Stimulated activated CD8-positive, alpha-beta memory T cell treated with anti-CD3 and anti-CD28 coated beads, Interleukin-4, amount 100 ng/mL, for 24 hours (primary cell): ENCODE results near the gene SLC23A3.
A peak's percentile ranks its signal among the peaks of the same experiment; 100 is the strongest.
"Not testable (repeated sequence)": the region's sequence is repeated elsewhere in the genome, so short reads cannot be mapped to it uniquely, and the experiment has no call there.

Experiments used
- DNase-seq: peaks from one replicate; pipeline ENCODE4 v3.0.0-alpha.2; 2020; ENCODE audit warnings: low read depth

Gene SLC23A3

DNA sequence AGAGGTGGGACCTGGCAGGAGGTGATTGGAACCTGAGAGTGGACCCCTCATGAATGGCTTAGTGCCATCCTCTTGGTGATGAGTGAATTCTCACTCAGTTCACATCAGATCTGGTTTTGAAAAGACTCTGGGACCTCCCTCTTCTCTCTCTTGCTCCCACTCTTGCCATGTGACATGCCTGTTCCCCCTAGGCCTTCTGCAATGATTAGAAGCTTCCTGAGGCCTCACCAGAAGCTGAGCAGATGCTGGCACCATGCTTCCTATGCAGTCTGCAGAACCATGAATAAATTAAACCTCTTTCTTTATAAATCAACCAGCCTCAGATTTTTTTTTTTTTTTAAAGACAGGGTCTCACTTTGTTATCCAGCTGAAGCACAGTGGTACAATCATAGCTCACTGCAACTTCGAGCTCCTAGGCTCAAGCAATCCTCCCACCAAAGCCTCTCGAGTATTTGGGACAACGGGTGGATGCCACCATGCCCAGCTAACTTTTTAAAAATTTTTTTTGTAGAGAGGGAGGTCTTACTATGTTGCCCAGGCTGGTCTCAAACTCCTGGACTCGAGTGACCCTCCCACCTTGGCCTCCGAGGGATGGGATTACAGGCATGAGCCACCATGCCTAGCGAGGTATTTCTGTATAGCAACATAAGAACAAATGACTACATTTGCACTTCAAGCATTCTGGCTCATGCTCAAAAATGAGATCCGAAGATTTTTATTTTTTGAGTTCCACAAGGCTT is 34.8 kb upstream of the SLC23A3 start:
- DNase-seq: no peak

DNA sequence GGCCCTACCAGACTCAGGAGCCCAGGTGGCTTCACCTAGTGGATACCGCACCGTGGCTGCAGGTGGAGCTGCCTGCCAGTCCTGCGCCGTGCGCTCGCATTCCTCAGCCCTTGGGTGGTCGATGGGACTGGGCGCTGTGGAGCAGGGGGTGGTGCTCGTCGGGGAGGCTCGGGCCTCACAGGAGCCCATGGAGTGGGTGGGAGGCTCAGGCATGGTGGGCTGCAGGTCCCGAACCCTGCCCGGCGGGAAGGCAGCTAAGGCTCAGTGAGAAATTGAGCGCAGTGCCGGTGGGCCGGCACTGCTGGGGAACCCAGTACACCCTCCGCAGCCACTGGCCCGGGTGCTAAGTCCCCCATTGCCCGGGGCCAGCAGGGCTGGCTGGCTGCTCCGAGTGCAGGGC is 31.5 kb upstream of the SLC23A3 start:
- not testable (repeated sequence) for DNase-seq

DNA sequence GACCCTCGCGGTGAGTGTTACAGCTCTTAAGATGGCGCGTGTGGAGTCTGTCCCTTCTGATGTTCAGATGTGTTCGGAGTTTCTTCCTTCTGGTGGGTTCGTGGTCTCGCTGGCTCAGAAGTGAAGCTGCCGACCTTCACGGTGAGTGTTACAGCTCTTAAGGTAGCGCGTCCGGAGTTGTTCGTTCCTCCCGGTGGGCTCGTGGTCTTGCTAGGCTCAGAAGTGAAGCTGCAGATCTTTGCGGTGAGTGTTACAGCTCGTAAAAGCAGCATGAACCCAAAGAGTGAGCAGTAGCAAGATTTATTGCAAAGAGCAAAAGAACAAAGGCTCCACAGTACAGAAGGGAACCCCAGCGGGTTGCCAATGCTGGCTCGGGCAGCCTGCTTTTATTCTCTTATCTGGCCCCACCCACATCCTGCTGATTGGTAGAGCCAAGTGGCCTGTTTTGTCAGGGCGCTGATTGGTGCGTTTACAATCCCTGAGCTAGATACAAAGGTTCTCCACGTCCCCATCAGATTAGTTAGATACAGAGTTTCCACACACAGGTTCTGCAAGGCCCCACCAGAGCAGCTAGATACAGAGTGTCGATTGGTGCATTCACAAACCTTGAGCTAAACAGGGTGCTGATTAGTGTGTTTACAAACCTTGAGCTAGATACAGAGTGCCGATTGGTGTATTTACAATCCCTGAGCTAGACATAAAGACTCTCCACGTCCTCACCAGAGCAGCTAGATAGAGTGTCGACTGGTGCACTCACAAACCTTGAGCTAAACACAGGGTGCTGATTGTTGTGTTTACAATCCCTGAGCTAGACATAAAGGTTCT is 30.9 kb upstream of the SLC23A3 start:
- DNase-seq: not testable (repeated sequence)

DNA sequence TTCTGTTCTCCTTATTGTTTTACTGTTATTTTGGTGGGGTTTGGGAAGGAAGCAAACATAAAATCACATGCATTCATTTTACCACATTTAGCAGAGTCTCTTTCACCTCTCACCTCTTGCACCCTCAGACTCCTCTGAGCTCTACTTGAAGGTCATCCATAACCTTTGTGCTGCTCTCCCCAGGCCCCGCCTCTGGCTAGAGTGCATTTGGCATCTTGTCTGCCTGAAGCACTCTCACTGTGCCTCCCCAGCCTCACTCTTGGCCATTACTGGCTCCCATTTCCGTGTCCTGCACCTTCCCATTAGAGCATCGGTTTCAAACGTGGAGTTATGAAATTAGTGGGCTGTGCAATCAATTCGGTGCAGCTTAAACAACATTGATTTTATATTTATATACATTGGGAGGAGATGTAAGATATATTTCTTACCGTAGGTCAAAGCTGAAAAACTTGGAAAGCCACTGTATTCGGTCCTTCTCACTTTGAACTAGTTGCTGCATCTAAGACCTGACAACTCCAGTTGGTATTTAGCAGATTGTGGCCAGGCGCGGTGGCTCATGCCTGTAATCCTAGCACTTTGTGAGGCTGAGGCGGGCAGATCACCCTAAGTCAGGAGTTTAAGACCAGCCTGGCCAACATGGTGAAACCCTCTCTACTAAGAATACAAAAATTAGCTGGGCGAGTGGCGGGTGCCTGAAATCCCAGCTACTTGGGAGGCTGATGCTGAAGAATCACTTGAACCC is 29.8 kb upstream of the SLC23A3 start:
- no peak for DNase-seq

DNA sequence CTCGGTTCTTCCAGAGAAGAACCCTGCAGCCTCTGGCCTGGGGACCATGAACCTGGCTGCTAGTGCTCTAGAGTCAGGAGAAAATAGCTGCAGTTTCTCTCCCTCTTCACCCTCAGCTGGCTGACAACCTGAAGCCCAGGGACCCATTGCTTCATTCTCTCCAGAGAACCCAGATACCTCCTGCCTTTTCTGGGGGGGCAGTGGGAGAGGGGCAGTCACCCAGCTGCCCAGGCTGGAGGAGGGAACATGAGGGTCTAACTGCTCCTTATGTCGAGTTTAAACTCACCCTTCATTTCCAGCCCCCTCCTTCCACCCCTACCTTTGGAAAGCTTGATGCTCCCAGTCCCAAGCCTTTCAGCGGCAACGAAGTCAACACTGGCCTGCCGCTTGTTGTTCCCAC is 29.1 kb upstream of the SLC23A3 start:
- DNase-seq: no peak

DNA sequence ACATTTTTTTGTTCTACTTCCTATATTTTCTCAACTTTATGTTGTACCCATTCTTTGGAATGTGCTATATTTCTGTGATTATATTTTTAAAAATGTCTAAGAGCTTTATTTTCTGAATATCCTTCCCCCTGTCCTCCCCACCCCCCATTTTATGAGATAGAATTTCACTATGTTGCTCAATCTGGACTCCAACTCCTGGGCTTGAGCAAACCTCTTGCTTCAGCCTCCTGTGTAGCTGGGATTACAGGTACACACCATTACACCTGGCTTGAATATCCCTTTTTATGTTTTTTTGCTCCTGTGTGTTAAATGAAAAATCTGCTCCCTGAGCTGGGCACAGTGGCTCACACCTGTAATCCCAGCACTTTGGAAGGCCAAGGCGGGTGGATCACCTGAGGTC is 27.6 kb upstream of the SLC23A3 start:
- no peak for DNase-seq

DNA sequence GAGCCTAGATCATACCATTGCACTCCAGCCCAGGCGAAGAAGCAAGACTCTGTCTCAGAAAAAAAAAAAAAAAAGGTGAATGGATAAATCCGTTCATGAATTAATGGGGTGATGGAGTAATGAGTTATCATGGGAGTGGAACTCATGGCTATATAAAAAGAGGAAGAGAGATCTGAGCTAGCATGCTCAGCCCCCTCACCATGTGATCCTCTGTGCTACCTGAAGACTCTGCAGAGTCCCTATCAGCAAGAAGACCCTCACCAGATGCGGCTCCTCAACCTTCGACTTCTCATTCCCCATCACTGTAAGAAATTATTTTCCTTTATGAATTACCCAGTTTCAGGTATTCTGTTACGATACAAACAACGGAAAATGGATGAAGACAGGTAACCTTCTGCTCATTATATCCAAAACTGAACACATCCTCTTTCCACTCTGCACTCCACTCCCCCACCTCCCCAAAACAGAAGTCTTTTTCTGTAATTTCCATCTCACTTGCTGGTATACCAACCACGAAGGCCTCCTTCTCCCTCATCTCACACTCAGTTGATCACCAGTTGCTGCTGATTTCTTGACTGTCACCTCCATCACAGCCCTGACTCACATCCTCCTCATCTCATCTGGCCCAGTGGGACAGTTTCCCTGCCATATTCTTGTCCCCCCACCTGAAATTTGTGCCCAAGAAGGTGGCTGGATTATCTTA is 17.1 kb upstream of the SLC23A3 start:
- no peak for DNase-seq

DNA sequence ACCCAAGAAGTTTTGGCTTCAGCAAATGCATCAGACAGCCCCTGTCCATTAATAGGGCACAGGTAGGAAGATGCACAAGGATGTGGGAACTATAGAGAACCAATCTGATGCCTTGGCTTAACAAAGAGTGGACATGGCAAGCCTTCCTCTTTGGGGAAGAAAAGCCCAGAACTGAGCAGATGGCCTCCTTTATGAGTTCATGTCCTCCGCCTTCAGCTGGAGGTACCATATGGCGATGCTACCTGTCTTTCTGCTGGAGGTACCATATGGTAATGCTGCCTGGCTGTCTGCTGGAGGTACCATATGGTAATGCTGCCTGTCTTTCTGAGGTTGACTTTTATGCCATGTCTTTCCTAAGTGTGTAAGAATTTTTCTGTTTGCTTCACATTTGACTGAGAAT is 14.3 kb upstream of the SLC23A3 start:
- DNase-seq: no peak

DNA sequence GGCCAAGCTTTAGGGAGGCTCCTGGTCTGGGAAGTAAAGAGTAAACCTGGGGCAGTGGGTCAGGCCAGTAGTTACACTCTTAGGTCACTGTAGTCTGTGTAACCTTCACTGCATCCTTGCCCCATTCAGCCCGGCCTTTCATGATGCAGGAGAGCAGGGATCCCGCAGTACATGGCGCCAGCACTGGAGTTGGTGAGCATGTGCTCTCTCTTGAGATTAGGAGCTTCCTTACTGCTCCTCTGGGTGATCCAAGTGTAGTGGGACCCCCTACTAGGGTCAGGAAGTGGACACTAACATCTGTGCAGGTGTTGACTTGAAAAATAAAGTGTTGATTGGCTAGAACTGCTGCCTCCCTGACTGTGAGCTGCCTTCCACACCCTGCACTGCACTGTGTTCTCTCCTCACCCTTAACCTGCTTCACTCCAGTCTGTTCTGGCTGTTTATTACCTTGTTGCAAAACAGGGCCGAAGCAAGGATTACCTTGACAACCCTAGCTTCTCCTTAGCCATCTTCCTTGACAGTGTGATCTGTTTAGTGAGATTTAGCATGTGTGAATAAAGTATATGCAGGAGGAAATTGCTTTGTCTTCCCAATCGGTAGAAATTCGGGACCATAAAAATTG is 13.4 kb upstream of the SLC23A3 start:
- DNase-seq: no peak

DNA sequence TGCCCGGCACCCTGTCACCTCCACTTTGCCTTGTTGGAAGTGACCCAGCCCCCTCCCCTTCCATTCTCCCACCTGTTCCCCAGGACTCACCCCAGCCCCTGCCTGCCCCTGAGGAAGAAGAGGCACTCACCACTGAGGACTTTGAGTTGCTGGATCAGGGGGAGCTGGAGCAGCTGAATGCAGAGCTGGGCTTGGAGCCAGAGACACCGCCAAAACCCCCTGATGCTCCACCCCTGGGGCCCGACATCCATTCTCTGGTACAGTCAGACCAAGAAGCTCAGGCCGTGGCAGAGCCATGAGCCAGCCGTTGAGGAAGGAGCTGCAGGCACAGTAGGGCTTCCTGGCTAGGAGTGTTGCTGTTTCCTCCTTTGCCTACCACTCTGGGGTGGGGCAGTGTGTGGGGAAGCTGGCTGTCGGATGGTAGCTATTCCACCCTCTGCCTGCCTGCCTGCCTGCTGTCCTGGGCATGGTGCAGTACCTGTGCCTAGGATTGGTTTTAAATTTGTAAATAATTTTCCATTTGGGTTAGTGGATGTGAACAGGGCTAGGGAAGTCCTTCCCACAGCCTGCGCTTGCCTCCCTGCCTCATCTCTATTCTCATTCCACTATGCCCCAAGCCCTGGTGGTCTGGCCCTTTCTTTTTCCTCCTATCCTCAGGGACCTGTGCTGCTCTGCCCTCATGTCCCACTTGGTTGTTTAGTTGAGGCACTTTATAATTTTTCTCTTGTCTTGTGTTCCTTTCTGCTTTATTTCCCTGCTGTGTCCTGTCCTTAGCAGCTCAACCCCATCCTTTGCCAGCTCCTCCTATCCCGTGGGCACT is 12.7 kb upstream of the SLC23A3 start:
- DNase-seq: no peak

DNA sequence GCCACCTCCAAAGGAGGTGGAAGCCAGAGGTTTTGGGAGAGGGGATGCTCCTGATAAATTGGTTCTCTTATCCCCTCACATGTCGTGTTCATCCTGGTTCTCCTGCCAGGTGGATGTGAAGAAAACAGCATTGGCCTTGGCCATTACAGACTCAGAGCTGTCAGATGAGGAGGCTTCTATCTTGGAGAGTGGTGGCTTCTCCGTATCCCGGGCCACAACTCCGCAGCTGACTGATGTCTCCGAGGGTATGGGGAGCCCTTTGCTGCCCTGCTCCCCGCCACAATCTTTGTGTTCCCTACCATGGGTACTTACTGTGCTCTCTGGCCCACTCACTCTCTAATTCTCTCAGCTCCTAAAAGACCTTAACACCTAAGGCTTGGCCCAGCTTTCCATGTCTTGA is 11.7 kb upstream of the SLC23A3 start:
- DNase-seq: no peak

DNA sequence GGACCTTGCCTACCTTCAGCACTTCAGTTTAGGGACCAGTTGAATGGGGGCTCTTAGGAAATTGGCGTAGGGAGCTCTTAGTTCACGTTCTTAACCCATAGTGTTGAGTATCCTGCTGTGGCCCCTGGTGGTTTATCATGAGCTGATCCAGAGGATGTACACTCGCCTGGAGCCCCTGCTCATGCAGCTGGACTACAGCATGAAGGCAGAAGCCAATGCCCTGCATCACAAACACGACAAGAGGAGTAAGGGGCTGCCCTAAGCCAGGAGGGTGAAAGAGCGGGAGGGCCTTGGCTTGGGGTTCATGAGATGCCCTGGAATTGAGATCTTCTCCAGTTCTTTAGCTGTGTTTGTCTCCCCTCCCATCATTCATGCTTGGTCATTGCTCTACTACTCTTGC is 11.1 kb upstream of the SLC23A3 start:
- DNase-seq: no peak

DNA sequence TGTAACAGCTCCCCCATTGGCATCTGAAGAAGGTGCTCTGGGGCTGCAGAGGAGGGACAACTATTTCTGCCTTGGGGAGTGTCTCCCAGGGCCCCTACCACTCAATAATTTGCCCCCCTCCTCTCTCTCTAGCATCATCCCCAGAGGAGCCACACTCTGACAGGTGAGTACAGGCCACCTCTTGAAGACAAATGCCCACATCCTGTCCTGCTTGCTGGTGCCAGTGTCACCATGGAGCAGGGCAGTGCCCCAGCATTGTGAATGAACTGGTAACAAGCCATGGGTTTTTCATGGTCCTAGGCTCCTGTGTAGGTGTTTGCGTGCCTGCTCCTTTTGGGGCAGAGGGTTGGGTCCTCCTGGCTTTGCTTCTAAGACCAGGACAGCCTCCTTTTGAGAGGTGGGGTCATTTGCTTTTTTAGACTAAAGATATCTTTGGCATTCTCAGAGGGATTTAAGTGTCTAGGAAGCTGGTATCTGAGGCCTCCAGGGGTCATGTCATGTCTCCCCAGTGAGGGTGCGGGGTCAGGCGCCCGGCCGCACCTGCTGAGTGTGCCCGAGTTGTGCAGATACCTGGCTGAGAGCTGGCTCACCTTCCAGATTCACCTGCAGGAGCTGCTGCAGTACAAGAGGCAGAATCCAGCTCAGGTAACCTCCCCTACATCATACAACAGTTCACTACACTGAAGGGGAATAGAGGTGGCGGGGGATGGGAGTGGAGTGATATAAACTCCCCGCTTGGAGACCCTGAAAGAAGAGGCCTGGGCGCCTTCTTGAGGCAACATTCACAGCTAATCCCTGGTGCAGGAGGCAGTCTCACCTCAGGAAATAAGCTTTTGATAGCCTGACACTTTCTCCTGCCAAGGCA is 10.0 kb upstream of the SLC23A3 start:
- no peak for DNase-seq

DNA sequence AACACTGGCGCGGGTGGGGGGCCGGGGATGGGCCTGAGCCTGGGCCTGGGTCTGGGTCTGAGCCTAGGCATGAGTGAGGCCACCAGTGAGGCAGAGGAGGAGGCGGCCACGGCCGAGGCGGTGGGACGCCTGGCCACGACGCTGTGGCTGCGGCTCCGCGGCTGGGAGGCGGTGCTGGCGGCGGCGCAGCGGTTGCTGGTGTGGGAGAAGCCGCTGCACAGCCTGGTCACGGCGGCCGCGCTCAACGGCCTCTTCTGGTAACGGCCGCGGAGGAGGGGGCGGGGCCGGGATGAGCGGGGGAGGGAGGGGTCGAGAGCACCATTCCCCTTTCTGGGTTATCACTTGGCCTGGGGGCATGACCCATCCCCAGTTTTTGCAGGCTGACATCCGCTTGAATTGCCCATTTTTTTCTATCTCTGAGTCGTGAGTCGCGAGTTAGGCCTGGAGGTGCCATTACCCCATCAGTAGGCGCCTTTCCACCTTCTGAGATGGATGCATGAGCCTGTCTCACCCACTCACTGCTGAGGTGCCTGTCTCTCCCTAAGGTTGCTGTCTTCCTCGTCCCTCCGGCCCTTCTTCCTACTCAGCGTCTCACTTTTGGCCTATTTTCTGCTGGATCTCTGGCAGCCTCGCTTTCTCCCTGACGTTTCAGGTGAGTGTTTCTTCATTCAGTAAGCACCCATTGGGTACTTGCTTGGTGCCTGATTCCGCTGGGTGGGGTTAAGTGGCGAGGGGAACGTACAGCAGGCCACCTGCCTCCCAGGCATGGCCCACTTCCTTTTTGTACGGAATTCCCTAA is 8.7 kb upstream of the SLC23A3 start:
- peak; percentile 22 for DNase-seq

DNA sequence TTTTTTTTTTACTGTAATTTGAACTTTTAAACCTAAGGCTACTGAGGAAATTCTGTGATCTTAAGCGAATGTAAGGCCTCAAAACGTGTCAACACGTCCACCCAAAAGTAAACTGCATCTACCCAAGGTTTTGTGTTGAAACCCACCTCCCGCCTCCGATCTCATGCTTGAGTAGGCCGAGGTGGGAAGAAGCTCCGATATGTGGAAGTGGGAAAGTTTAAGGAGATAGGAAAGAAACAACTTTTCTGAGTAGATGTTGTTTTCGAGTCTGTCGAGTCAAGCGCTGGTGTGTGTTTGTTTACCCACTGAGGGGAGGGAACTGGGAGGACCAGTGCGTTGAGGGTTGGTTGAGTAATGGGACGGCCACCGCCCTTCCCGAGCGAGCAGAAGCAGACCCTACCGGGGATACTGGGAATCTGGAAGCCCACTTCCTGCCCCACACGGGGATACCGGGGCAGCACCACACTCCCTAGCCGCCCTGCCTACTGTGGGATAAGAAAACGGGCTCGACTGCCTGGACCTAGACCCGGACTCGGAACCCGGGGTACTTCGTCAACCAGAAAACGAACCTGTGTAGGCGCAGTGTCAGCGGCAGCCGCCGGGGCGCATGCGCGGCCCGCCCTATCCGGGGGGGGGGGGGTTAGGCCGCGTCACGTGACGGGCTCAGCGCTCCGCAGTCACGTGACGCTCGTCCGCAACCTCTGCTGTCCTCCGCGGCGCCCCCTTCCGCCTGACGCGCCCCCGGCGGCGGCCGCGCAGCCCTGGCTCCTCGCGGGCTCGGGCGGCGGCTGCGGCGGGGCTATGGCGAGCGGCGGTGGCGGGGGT is 7.9 kb upstream of the SLC23A3 start, which contains the start of gene RETREG2:
Gene RETREG2 (plus strand): TSS at position 724 of the 825 bp plus-strand sequence. CDS start 78 bp downstream, at position 802.
- DNase-seq: peak; percentile 67

DNA sequence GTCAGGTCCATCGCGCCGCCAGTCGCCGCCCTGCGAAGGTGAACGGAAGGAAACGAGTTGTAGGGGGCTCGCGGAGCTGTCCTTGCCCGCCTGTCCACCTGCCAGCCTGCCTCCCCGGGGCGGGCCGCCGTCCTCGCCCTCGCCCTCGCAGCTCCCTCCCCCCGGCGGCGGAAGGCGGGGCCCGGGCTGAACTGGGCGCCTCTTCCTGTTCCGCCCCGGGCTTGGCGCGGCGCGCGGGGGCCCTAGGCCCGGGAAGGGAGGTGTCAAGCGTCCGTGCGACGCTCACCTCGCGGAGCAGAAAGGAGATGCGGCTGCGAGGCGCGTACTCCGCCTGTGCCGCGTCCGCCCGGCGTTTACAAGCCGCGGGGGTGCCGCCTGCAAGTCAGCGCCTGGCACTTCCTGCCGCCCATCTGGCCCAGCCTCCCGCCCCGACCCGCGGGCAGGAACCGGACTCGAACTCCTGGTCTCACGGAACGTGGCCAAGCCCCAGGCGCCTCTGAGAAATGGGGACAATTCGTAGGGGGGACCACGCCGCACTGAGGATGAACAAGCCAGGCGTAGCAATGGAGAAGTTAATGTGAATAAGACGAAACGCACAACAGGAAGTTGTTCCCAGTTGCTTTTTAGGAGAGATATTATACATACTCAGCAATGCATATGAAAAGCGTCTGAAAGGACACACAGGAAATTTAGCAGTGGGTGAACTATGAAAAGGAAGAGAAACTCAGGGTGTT is 7.2 kb upstream of the SLC23A3 start, which contains the start of gene CNPPD1:
Gene CNPPD1 (minus strand): TSS at position 108 of the 734 bp plus-strand sequence. CDS start 97 bp downstream, at position 11.
- peak; percentile 81 for DNase-seq
